ENCODE results near the gene C6orf58.

C6orf58 gene

GRCh38 chr6:127576874-127577273, at the start of gene C6orf58:
TSS of gene C6orf58 (plus strand) at chr6:127577174. CDS start at chr6:127577186, 12 bp downstream.
- DNase-seq = no peak

- no peak for DNase-seq
These were observed 44.0 kb upstream of the C6orf58 start for GRCh38 chr6:127533011-127533410.

- no peak for DNase-seq
These were observed 43.2 kb upstream of the C6orf58 start for GRCh38 chr6:127533736-127534135.

- no peak for DNase-seq
These were observed 38.2 kb upstream of the C6orf58 start for GRCh38 chr6:127538750-127539264.

GRCh38 chr6:127539272-127539671, 37.7 kb upstream of the C6orf58 start:
- DNase-seq = no peak

GRCh38 chr6:127547215-127547614, 29.8 kb upstream of the C6orf58 start:
- peak; percentile 47 for DNase-seq

GRCh38 chr6:127547904-127548649, 28.9 kb upstream of the C6orf58 start:
- DNase-seq = no peak

GRCh38 chr6:127550403-127550802, 26.6 kb upstream of the C6orf58 start:
- no peak for DNase-seq

- DNase-seq = peak; percentile 16
These were observed 22.5 kb upstream of the C6orf58 start for GRCh38 chr6:127554435-127555006.

- no peak for DNase-seq
These were observed 15.3 kb upstream of the C6orf58 start for GRCh38 chr6:127561660-127562059.

GRCh38 chr6:127564761-127565160, 12.2 kb upstream of the C6orf58 start:
- DNase-seq = no peak

- DNase-seq = no peak
These were observed 10.9 kb upstream of the C6orf58 start for GRCh38 chr6:127566119-127566518.

- no peak for DNase-seq
These were observed 10.3 kb upstream of the C6orf58 start for GRCh38 chr6:127566651-127567050.

- DNase-seq = no peak
These were observed 9.5 kb upstream of the C6orf58 start for GRCh38 chr6:127567476-127567875.

GRCh38 chr6:127570739-127571389, 6.1 kb upstream of the C6orf58 start:
- no peak for DNase-seq

- DNase-seq = no peak
These were observed 1.9 kb downstream of the C6orf58 start for GRCh38 chr6:127578900-127579299.

- no peak for DNase-seq
These were observed 4.6 kb downstream of the C6orf58 start for GRCh38 chr6:127581576-127581975.

- no peak for DNase-seq
These were observed 5.9 kb downstream of the C6orf58 start for GRCh38 chr6:127582777-127583462.

- no peak for DNase-seq
These were observed 8.1 kb downstream of the C6orf58 start for GRCh38 chr6:127585123-127585522.

- no peak for DNase-seq
These were observed 9.4 kb downstream of the C6orf58 start for GRCh38 chr6:127586372-127586771.

- no peak for DNase-seq
These were observed 10.9 kb downstream of the C6orf58 start for GRCh38 chr6:127587875-127588274.

- no peak for DNase-seq
These were observed 12.2 kb downstream of the C6orf58 start for GRCh38 chr6:127589135-127589534.

- DNase-seq = no peak
These were observed 13.4 kb downstream of the C6orf58 start for GRCh38 chr6:127590344-127590743.
